Stomach smooth muscle (tissue), 2 donors: ENCODE results near the gene SEMA5A.

ENCODE experiments used
- H3K27ac ChIP-seq: one replicate; pipeline ENCODE4 v1.7.0; 2013; ENCODE audit warnings: mild to moderate bottlenecking, low read length, inconsistent platforms
- H3K27me3 ChIP-seq, 2 donors: one replicate each; pipeline ENCODE4 v1.7.0; 2013; ENCODE audit warnings: low read length in 2 of 2; ENCODE audit not compliant: insufficient read depth in 2 of 2, control insufficient read depth in 1 of 2
- H3K36me3 ChIP-seq, 2 donors: one replicate each; pipeline ENCODE4 v1.7.0; 2013; ENCODE audit warnings: low read length in 2 of 2; ENCODE audit not compliant: control insufficient read depth in 2 of 2, insufficient read depth in 2 of 2
- H3K4me1 ChIP-seq: one replicate; pipeline ENCODE4 v1.7.0; 2013; ENCODE audit warnings: low read length; ENCODE audit not compliant: control insufficient read depth, insufficient read depth
- H3K4me3 ChIP-seq, 2 donors: one replicate each; pipeline ENCODE4 v1.7.0; 2013; ENCODE audit warnings: low read length in 2 of 2
- H3K9ac ChIP-seq, 2 donors: one replicate each; pipeline ENCODE4 v1.7.0; 2013; ENCODE audit warnings: low read length in 2 of 2, mild to moderate bottlenecking in 1 of 2
- H3K9me3 ChIP-seq, 2 donors: one replicate each; pipeline ENCODE4 v1.7.0; 2013; ENCODE audit warnings: low read length in 2 of 2; ENCODE audit not compliant: control insufficient read depth in 2 of 2
- donor health status: healthy.
- donor health status: Pancreatic carcinoma.

Gene SEMA5A

DNA sequence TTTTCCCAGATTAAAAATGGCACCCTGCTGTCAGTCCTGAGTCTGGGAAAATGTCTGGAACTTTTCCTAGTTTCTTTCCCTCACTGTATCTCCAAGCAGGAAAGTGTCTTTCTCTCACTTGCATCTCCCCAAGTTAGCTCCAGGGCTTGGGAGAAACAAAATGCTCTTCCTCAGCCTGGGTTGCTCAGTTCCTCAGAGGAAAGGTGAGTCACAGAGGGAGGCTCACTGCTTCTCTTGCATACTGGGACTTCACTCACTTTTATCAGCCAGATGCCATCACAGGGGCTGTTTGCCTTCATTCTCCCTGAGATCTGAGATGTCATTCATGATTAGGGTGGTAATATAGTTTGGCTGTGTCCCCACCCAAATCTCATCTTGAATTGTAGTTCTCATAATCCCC lies 519.9 kb downstream of the SEMA5A start:
- no peak overlapping the region for H3K27ac ChIP-seq
- H3K9me3 ChIP-seq: no peaks in the 10 kb centered on the region

GRCh38 chr5:9020996-9021395 lies 524.9 kb downstream of the SEMA5A start:
- H3K9ac ChIP-seq: no peak overlapping the region
- no peaks in the 10 kb centered on the region for H3K27me3 ChIP-seq
- no peaks in the 10 kb centered on the region for H3K4me1 ChIP-seq
- H3K36me3 ChIP-seq: no peaks in the 10 kb centered on the region
- no peak overlapping the region for H3K4me3 ChIP-seq
- H3K27ac ChIP-seq: no peak overlapping the region
- no peaks in the 10 kb centered on the region for H3K9me3 ChIP-seq

More for the DNA sequence above, 519.9 kb downstream of the SEMA5A start:
- no peaks in the 10 kb centered on the region for H3K4me1 ChIP-seq
- no peaks in the 10 kb centered on the region for H3K36me3 ChIP-seq
- H3K9ac ChIP-seq: no peak overlapping the region
- no peaks in the 10 kb centered on the region for H3K27me3 ChIP-seq
- no peak overlapping the region for H3K4me3 ChIP-seq

DNA sequence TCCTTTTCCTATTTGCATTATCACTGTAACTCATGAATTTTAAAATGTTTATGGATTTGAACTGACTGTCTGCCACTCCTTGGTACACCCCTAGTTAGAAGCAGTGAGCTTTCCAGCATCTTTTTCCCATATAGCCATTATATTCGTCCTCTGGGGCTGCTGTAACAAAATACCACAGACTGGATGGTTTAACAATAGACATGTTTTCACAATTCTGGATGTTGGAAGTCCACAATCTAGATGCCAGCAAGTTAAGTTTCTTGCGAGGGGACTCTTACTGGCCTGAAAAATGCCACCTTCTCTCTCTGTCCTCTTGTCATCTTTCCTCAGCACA lies 530.0 kb downstream of the SEMA5A start:
- no peaks in the 10 kb centered on the region for H3K27me3 ChIP-seq
- H3K9me3 ChIP-seq: no peaks in the 10 kb centered on the region
- no peak overlapping the region for H3K9ac ChIP-seq
- H3K4me1 ChIP-seq: no peaks in the 10 kb centered on the region
- no peaks in the 10 kb centered on the region for H3K36me3 ChIP-seq
- H3K4me3 ChIP-seq: no peak overlapping the region
- no peak overlapping the region for H3K27ac ChIP-seq

DNA sequence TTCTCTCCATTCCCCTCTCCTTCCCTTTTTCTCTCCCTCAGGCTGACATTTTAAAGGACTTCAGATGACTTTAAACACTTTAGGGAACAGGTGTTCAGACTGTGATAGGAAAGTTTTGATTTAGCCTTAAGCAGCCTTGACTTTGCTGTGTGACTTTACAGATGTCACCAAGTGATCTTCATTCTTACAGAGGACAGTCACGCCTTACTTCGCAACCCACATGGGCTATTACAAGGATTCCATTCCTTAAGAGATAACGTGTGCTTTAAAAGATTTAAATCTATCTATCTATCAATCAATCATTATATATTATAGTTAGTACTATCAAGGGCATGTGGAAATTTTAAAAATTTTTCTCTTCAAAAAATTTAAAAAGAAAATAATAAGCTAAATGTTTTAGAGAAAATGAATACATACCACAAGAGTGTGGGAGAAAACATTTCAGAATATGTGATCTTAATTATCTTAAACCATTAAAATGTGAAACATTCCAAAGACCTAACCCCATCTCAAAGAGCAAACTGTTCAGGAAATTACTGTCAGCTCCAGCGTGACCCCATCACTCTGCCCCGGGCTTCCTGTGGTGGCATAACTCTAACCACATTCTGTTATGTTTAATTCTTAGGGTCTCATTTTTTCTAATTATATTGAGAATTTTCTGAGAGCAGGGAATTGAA lies 530.5 kb downstream of the SEMA5A start:
- Histone ChIP-seq H3K4me3 (no peak overlapping the region), H3K4me1 (no peaks in the 10 kb centered on the region), H3K36me3 (no peaks in the 10 kb centered on the region), H3K9me3 (no peaks in the 10 kb centered on the region), H3K27ac (no peak overlapping the region), H3K27me3 (no peaks in the 10 kb centered on the region), H3K9ac (no peak overlapping the region)

- H3K4me3 ChIP-seq: no peak overlapping the region
- H3K4me1 ChIP-seq: no peaks in the 10 kb centered on the region
- H3K36me3 ChIP-seq: no peaks in the 10 kb centered on the region
- no peak overlapping the region for H3K27ac ChIP-seq
- H3K27me3 ChIP-seq: no peaks in the 10 kb centered on the region
- H3K9ac ChIP-seq: no peak overlapping the region
- H3K9me3 ChIP-seq: no peaks in the 10 kb centered on the region
These were observed 532.7 kb downstream of the SEMA5A start for GRCh38 chr5:9013147-9013546.

- Histone ChIP-seq H3K4me1 (no peaks in the 10 kb centered on the region), H3K27me3 (no peaks in the 10 kb centered on the region), H3K9me3 (no peaks in the 10 kb centered on the region), H3K36me3 (no peaks in the 10 kb centered on the region), H3K9ac (no peak overlapping the region), H3K4me3 (no peak overlapping the region), H3K27ac (no peak overlapping the region)
These were observed 535.8 kb downstream of the SEMA5A start for GRCh38 chr5:9009931-9010651.

GRCh38 chr5:8997542-8998070 lies 548.3 kb downstream of the SEMA5A start:
- no peaks in the 10 kb centered on the region for H3K4me1 ChIP-seq
- H3K27ac ChIP-seq: no peak overlapping the region
- no peak overlapping the region for H3K9ac ChIP-seq
- H3K9me3 ChIP-seq: no peaks in the 10 kb centered on the region
- H3K27me3 ChIP-seq: no peaks in the 10 kb centered on the region
- H3K36me3 ChIP-seq: no peaks in the 10 kb centered on the region
- H3K4me3 ChIP-seq: no peak overlapping the region

DNA sequence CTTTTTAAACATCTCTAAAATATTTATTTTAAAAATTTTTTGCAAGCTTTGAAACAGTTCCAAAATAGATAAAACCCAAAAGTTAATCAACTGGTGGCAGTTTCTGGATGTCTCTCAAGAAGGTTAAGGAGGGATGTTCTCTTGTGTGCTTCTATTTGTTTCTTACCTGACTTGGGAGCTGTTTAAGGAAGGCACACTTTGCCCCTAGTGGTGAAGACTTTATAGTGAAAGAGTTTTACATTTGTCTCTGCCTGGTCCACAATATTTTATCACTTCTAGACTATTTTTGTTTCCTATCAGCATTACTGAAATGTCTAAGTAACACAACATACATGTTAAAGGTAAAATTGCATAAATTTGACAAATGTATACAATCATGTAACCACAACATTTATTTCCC lies 552.8 kb downstream of the SEMA5A start:
- Histone ChIP-seq H3K9me3 (no peaks in the 10 kb centered on the region), H3K27ac (no peak overlapping the region), H3K4me3 (no peak overlapping the region), H3K9ac (no peak overlapping the region), H3K27me3 (no peaks in the 10 kb centered on the region), H3K36me3 (no peaks in the 10 kb centered on the region), H3K4me1 (no peaks in the 10 kb centered on the region)
